Psoas muscle (tissue), 8 donors: Measurements from ENCODE around the gene ALKAL2. TPM values are rescaled to one million over a fixed set of nuclear protein-coding genes. Genes with fewer than 3 reads are reported as not detected.

Experiments used
- ATAC-seq, 4 donors: fragments of 200-7000 bp; cut with Tn5 transposase; one replicate each; pipeline ENCODE4 v1.9.1; 2020; ENCODE audit warnings: moderate library complexity in 3 of 4, mild to moderate bottlenecking in 2 of 4
- DNase-seq, 2 donors: peaks; one replicate each; pipeline ENCODE4 v3.0.0-alpha.2; 2020
- H3K27ac ChIP-seq: fragments of 200-600 bp; one replicate; pipeline ENCODE4 v1.8.0; 2022
- H3K27me3 ChIP-seq, 3 donors: fragments of 200-600 bp in 1 of 3; one replicate each; pipeline versions ENCODE4 v1.6.1 to v1.8.0; 2013 to 2022; ENCODE audit warnings: low read length in 2 of 3, mild to moderate bottlenecking in 2 of 3, moderate library complexity in 1 of 3; ENCODE audit not compliant: insufficient read depth in 3 of 3
- H3K36me3 ChIP-seq, 2 donors: fragments of 200-600 bp in 1 of 2; one replicate each; pipeline versions ENCODE4 v1.6.1 to v1.8.0; 2013 to 2022; ENCODE audit warnings: low read depth in 1 of 2, mild to moderate bottlenecking in 1 of 2, moderate library complexity in 1 of 2; ENCODE audit not compliant: insufficient read depth in 1 of 2
- H3K4me1 ChIP-seq: fragments of 200-600 bp; one replicate; pipeline ENCODE4 v1.8.0; 2022
- H3K4me3 ChIP-seq: fragments of 200-600 bp; one replicate; pipeline ENCODE4 v1.8.0; 2022; ENCODE audit warnings: mild to moderate bottlenecking
- H3K9me3 ChIP-seq: fragments of 200-600 bp; one replicate; pipeline ENCODE4 v1.8.0; 2022
- CTCF ChIP-seq: fragments of 200-600 bp; IDR thresholded peaks from one replicate; pipeline ENCODE4 v1.8.0; 2022; ENCODE audit warnings: antibody characterized with exemption
- WGBS, 3 donors: extraction: QIAGEN DNeasy Blood & Tissue Kit; methylation state at CpG; one replicate each; pipeline versions ENCODE4 v1.1.6 to v1.1.7; 2013; 5-methylcytosine and 5-hydroxymethylcytosine counted together
- intact Hi-C, 2 donors: fragments of 100-400 bp; cut with DNase I; formaldehyde crosslinking; loops; one replicate each; pipeline versions ENCODE4 v1.11.0 to v1.14.2; 2022
- polyA plus RNA-seq, 3 donors: library from polyadenylated mRNA; stranded (reverse); fragments of 200-250 nt; gene quantifications; one replicate each; pipeline ENCODE4 v1.2.3, GENCODE V29; 2013
- total RNA-seq, 4 donors: library from RNA; stranded (reverse); fragmentation: NEBNext Ultra II Directional in 2 of 4; extraction: Animal tissue kit (Norgen Biotek cat#: 25700) in 2 of 4; gene quantifications; one replicate each; pipeline versions ENCODE4 v1.2.1 to v1.2.4, GENCODE V29; 2021 to 2023
- donor health status: healthy with polysubstance abuse.
- donor health status: DM: no; HTN: no; CAD: no; lungs with moderate emphysema.
- donor health status: Bipolar disorder and iron deficiency.
- donor health status: healthy.
- donor health status: DM: yes; HTN: yes; CAD: no.
- donor health status: DM: no; HTN: no; CAD: no.
- donor health status: DM: no; HTN: no; CAD: no.
- donor health status: DM: yes; HTN: yes; CAD: no.

ALKAL2 gene
- total and polyA plus RNA-seq, 7 donors: 0.26 to 1.1 (median 0.42) TPM; not detected in 3

DNA sequence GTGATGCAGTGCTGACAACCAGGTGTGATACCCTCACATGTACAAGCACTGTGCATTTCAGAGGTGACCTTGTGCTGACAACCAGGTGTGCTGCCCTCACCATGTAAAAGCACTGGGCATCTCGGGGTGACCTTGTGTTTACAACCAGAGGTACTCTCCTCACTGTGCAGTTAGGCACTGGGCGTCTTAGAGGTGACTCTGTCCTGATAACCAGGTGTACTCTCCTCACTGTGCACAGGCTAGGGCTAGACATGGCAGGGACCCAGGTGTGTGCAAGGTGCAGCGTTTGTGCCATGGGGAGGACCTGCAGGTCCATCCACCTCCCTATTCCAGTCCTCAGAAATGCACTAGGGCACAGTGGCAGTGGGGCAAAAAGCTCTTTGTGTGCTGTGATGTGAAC, 8.5 kb upstream of the ALKAL2 start:
- WGBS, 3 donors: 65 to 76% (median 66%) methylated on average over 3 of the region's 3 CpGs
- H3K4me3 ChIP-seq: no peak overlapping the region
- H3K27ac ChIP-seq: no peak overlapping the region
- no peaks in the 10 kb centered on the region for H3K4me1 ChIP-seq
- H3K9me3 ChIP-seq: peaks cover 3% of the 10 kb centered on the region
- H3K27me3 ChIP-seq: peaks cover 0 to 12% (median 0%) of the 10 kb centered on the region in 3 donors
- ATAC-seq: no peak
- no peak for TF ChIP-seq CTCF
- intact Hi-C loops: no loop called here
- no peak for DNase-seq
- no peaks in the 10 kb centered on the region for H3K36me3 ChIP-seq

DNA sequence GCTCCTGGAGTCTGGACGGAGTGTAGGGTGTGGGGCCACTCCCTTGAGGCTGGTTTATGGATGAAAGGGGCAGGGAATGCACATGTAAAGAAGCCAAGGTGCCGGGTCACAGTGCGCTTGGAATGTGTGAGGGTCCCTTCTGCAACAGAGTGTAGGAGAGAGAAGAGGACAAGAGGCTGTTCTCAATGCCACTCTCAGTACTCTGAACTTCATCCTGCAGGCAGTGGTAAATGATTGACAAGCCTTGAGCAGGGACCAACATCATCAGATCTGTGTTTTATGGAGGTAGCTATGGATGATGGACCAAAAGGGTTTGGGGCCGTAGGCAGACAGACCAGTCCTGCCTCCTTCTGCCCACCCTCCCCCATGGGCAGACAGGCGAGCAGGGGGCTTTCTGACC, 7.2 kb upstream of the ALKAL2 start:
- no peak for ATAC-seq
- H3K36me3 ChIP-seq: no peaks in the 10 kb centered on the region
- intact Hi-C loops: no loop called here
- H3K4me3 ChIP-seq: no peak overlapping the region
- H3K4me1 ChIP-seq: no peaks in the 10 kb centered on the region
- no peak for DNase-seq
- H3K27me3 ChIP-seq: peaks cover 0 to 13% (median 0%) of the 10 kb centered on the region in 3 donors
- no peak overlapping the region for H3K27ac ChIP-seq
- peaks cover 3% of the 10 kb centered on the region for H3K9me3 ChIP-seq
- no peak for TF ChIP-seq CTCF
- 66 to 79% (median 70%) methylated on average over 5 of the region's 5 CpGs for WGBS, 3 donors

GRCh38 chr2:290090-290722, 2.3 kb upstream of the ALKAL2 start:
- Histone ChIP-seq H3K4me1 (peaks cover 9% of the 10 kb centered on the region), H3K4me3 (peak overlapping the region; percentile 73), H3K36me3 (no peaks in the 10 kb centered on the region), H3K9me3 (no peaks in the 10 kb centered on the region), H3K27ac (no peak overlapping the region), H3K27me3 (peaks cover 0 to 48% (median 11%) of the 10 kb centered on the region in 3 donors)
- TF ChIP-seq CTCF: peak; percentile 67
- DNase-seq (peak; percentile 68 to 83), ATAC-seq (peak; percentile 69 to 93 (median 80))
- WGBS, 3 donors: 9 to 11% (median 10%) methylated on average over 15 of the region's 15 CpGs
- intact Hi-C loops: loop anchor here in 1 of 2 donors (2.0 kb wide), 1 partner anchor 115 kb away; no protein-coding TSS in a partner anchor

- H3K4me3 ChIP-seq: peak overlapping the region; percentile 73
- peaks cover 0 to 44% (median 11%) of the 10 kb centered on the region in 3 donors for H3K27me3 ChIP-seq
- ATAC-seq (peak; percentile 15 to 76 (median 30)), DNase-seq (no peak)
- intact Hi-C loops: loop anchor here in 1 of 2 donors (2.0 to 5.0 kb wide), 2 partner anchors 42 to 115 kb away; no protein-coding TSS in a partner anchor
- H3K4me1 ChIP-seq: peaks cover 9% of the 10 kb centered on the region
- no peak for TF ChIP-seq CTCF
- H3K27ac ChIP-seq: no peak overlapping the region
- no peaks in the 10 kb centered on the region for H3K9me3 ChIP-seq
- no peaks in the 10 kb centered on the region for H3K36me3 ChIP-seq
- 0 to 1% (median 1%) methylated on average over 50 to 60 of the region's 60 CpGs for WGBS, 3 donors
These were observed 1.6 kb upstream of the ALKAL2 start for GRCh38 chr2:289362-290089.
